Measurements from ENCODE around the gene PTHLH. TPM values are rescaled to one million over a fixed set of nuclear protein-coding genes. Genes with fewer than 3 reads are reported as not detected.

PTHLH gene
- total RNA-seq, 4 donors from 2014 or later = 1.6 to 8.4 (median 2.5) TPM; not detected in 1

- ATAC-seq (ENCODE audit: low FRiP score) (no peak), DNase-seq (ENCODE audit: low spot score) (no peak)
- no peak for TF ChIP-seq CTCF (IDR thresholded peaks at IDR 0.05)
Observed at GRCh38 chr12:27988594-27989233, 16.2 kb upstream of the PTHLH start.

GRCh38 chr12:27987331-27987730 lies 14.8 kb upstream of the PTHLH start:
- no peak for ATAC-seq (ENCODE audit: low FRiP score)
- TF ChIP-seq CTCF (IDR thresholded peaks at IDR 0.05) = no peak
- DNase-seq (ENCODE audit: low spot score) = no peak

- no peak for TF ChIP-seq CTCF (IDR thresholded peaks at IDR 0.05)
- DNase-seq (ENCODE audit: low spot score) = no peak
- no peak for ATAC-seq (ENCODE audit: low FRiP score)
Observed at GRCh38 chr12:27984275-27984674, 11.7 kb upstream of the PTHLH start.

GRCh38 chr12:27982951-27983350 lies 10.4 kb upstream of the PTHLH start:
- no peak for TF ChIP-seq CTCF (IDR thresholded peaks at IDR 0.05)
- ATAC-seq (ENCODE audit: low FRiP score) (no peak), DNase-seq (ENCODE audit: low spot score) (no peak)

GRCh38 chr12:27982385-27982784 lies 9.9 kb upstream of the PTHLH start:
- DNase-seq (ENCODE audit: low spot score) (no peak), ATAC-seq (ENCODE audit: low FRiP score) (no peak)
- TF ChIP-seq CTCF (IDR thresholded peaks at IDR 0.05) = no peak

- DNase-seq (ENCODE audit: low spot score) (no peak), ATAC-seq (ENCODE audit: low FRiP score) (no peak)
- TF ChIP-seq CTCF (IDR thresholded peaks at IDR 0.05) = no peak
Observed at GRCh38 chr12:27981874-27982273, 9.3 kb upstream of the PTHLH start.

- no peak for TF ChIP-seq CTCF (IDR thresholded peaks at IDR 0.05)
- ATAC-seq (ENCODE audit: low FRiP score) (no peak), DNase-seq (ENCODE audit: low spot score) (no peak)
Observed at GRCh38 chr12:27979145-27979544, 6.6 kb upstream of the PTHLH start.

Data from omental fat pad (tissue), 4 donors.